SJCRH30 (cell line): ENCODE data around the gene DYNLL1. TPM values are rescaled to one million over a fixed set of nuclear protein-coding genes. Genes with fewer than 3 reads are reported as not detected.
"Not testable (repeated sequence)": the region's sequence is repeated elsewhere in the genome, so short reads cannot be mapped to it uniquely, and the experiment has no call there.

ENCODE experiments used
- DNase-seq, 2 experiments: peaks; one replicate each; pipeline ENCODE4 v3.0.0-alpha.2; 2015 to 2020
- H3K27ac ChIP-seq: fragments of 250-450 bp; sonication (Bioruptor Pico); 2 replicates; pipeline ENCODE4 v1.5.1; 2020; ENCODE audit warnings: mild to moderate bottlenecking, moderate library complexity
- H3K27me3 ChIP-seq: fragments of 250-450 bp; sonication (Bioruptor Pico); 2 replicates; pipeline ENCODE4 v1.5.1; 2020; ENCODE audit warnings: mild to moderate bottlenecking, moderate library complexity
- H3K36me3 ChIP-seq: fragments of 250-450 bp; sonication (Bioruptor Pico); 2 replicates; pipeline ENCODE4 v1.5.1; 2020; ENCODE audit warnings: mild to moderate bottlenecking, moderate library complexity
- H3K4me1 ChIP-seq: fragments of 250-450 bp; sonication (Bioruptor Pico); 2 replicates; pipeline ENCODE4 v1.5.1; 2020; ENCODE audit warnings: mild to moderate bottlenecking, moderate library complexity
- H3K4me3 ChIP-seq: fragments of 250-450 bp; sonication (Bioruptor Pico); 2 replicates; pipeline ENCODE4 v1.5.1; 2020; ENCODE audit warnings: mild to moderate bottlenecking, moderate library complexity
- H3K9me3 ChIP-seq: fragments of 250-450 bp; sonication (Bioruptor Pico); replicated peaks from 2 replicates; pipeline ENCODE4 v1.5.1; 2020; ENCODE audit warnings: mild to moderate bottlenecking, moderate library complexity
- total RNA-seq: library from RNA; depleted of rRNA; stranded (reverse); fragments of >200 nt; shearing (Covaris generic); gene quantifications from 2 replicates; pipeline ENCODE4 v1.2.3, GENCODE V29; 2014

Gene DYNLL1
- total RNA-seq, 1 experiment from 2014 or later: 452 TPM

DNA sequence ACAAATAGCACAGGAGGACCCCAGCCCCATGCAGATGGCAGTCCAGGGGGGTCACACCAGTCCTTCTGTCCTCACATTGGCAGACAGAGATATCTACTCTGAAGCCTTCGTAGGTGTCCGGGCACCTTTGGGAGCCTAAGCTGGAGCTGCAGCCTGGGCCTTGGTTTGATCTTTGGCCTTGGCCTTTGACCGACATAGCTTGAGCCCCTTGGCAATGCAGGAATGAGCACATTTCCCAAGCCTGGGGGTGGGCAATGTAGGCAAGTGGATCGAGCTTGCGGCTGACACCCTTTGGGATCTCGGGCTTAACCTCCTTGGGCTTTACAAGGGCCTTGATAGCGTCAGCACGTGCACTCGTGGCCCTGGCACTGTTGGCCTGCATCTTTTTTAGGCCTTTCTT is 26.7 kb downstream of the DYNLL1 start:
- H3K4me1 ChIP-seq: no peaks in the 10 kb centered on the region
- no peaks in the 10 kb centered on the region for H3K27me3 ChIP-seq
- DNase-seq: no peak
- no peaks in the 10 kb centered on the region for H3K9me3 ChIP-seq
- no peak overlapping the region for H3K4me3 ChIP-seq
- no peaks in the 10 kb centered on the region; the same call in 1 of the 2 replicates for H3K36me3 ChIP-seq
- H3K27ac ChIP-seq: no peak overlapping the region

DNA sequence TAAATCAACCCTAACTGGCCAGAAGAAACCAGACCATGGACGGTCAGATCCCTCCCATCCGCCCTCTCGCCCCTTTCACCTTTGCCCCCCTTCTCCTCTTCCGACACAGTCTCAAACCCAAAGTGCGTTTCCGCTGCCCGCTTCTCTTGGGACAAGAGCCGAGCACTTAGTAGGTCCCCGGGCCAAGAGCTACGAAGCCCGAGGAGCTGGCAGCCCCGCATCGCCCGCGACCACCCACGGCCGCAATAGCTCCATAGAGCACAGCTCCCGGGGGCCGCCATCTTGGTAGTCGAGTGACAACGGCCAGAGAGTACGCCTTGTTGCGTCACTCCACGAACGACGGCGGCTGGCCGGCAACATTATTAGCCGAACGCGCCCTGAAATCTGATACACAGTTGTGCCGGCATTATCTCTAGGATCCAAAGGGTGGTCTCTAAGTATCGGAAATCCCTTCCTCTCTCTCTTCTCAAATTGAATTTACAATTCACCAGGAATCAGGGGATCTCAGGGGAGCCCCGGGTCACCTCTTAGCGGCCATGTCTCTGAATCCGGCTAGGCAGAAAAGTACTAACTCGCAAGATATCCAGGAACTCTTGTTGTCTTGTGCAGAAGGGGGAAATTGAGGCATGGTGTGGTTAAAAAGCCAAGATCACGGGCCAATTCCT is 33.1 kb downstream of the DYNLL1 start, which contains the start of gene COQ5:
COQ5 (minus strand) TSS at position 298 of the 665 bp plus-strand sequence; CDS start at position 281, 17 bp downstream.
- peaks cover 3% of the 10 kb centered on the region for H3K4me1 ChIP-seq
- no peaks in the 10 kb centered on the region for H3K27me3 ChIP-seq
- peak within 1 kb of the TSS; percentile 88 for H3K27ac ChIP-seq
- no peaks in the 10 kb centered on the region for H3K36me3 ChIP-seq
- no peaks in the 10 kb centered on the region for H3K9me3 ChIP-seq
- peak; percentile 91 to 93 for DNase-seq
- H3K4me3 ChIP-seq: peak within 1 kb of the TSS; percentile 81

DNA sequence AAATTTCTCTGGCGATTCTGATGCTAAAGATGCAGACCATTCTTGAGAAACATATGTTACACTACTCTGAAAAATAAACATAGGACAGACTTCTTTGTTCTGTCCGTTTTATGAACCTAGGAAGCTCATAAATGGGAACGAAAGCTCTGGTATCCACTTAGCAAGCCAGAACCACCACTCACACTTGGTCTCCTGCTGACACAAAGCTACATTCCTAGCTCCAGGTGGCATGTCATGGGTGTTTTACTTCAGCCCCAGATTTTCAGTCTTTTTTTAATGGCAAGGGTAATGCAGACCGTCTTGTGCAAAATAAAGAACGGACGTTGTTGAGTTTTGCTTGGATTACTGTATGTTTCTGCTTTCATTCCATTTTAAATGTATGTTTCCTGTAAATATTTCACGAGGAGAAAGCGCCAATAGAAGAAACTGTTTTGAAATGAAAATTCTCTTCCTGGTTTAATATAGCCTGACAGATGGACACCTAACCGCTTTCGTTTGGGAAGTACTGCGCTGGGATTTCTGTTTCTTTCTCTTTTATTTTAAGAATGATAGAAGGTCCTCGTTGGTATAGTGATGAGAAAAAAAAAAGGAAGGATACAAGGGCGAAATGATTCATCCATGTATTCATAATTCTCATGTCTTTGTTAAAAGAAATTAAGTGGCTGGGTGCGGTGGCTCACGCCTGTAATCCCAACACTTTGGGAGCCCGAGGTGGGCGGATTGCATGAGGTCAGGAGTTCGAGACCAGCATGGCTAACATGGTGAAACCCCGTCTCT is 33.9 kb downstream of the DYNLL1 start:
- DNase-seq: peak; percentile 30 to 63
- Histone ChIP-seq H3K36me3 (no peaks in the 10 kb centered on the region), H3K27me3 (no peaks in the 10 kb centered on the region), H3K27ac (peak overlapping the region; percentile 88), H3K4me3 (peak overlapping the region; percentile 81), H3K9me3 (no peaks in the 10 kb centered on the region), H3K4me1 (peaks cover 3% of the 10 kb centered on the region)

DNA sequence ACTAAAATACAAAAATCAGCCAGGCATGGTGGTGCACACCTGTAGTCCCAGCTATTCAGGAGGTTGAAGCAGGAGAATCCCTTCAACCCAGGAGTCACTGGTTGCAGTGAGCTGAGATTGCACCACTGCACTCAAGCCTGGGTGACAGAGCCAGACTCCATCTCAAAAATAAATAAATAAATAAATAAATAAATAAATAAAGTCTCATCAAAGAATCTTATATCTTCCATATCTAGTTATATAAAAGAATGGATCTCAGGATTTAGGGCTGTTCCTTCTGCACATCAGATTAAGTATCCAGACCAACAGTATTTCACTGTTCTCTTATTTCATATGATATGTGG is 34.5 kb downstream of the DYNLL1 start:
- H3K27ac ChIP-seq, H3K4me1 ChIP-seq: not testable (repeated sequence)
- H3K4me3 ChIP-seq: peak overlapping the region; percentile 81

DNA sequence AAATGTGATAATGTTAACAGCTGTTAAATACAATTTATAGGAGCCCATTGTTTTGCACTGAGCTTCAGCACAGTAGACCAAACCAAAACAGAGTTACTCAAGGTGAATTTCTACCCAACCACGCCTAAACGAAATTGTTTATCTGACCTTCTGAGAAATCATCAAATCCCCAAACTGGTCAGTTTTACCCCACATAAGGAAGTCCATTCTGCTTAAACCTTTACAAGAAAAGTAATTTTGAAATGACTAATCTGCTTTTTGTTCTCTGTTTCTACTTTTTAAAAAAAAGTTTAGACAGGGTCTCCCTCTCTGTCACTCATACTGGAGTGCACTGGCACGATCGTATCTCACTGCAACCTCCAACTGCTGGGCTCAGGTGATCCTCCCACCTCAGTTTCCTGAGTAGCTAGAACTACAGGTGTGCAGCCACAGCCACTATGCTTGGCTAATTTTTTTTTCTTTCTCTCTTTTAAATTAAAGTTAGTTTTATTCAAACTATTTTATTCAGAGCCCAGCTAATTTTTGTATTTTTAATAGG is 36.9 kb downstream of the DYNLL1 start:
- Histone ChIP-seq H3K27ac (no peak overlapping the region), H3K4me1 (peaks cover 10% of the 10 kb centered on the region), H3K36me3 (peaks cover 2% of the 10 kb centered on the region; the same call in 1 of the 2 replicates), H3K9me3 (no peaks in the 10 kb centered on the region), H3K27me3 (no peaks in the 10 kb centered on the region), H3K4me3 (no peak overlapping the region)
- no peak for DNase-seq

More for the DNA sequence above, 34.5 kb downstream of the DYNLL1 start:
- not testable (repeated sequence) for H3K9me3 ChIP-seq, H3K36me3 ChIP-seq, H3K27me3 ChIP-seq, DNase-seq

DNA sequence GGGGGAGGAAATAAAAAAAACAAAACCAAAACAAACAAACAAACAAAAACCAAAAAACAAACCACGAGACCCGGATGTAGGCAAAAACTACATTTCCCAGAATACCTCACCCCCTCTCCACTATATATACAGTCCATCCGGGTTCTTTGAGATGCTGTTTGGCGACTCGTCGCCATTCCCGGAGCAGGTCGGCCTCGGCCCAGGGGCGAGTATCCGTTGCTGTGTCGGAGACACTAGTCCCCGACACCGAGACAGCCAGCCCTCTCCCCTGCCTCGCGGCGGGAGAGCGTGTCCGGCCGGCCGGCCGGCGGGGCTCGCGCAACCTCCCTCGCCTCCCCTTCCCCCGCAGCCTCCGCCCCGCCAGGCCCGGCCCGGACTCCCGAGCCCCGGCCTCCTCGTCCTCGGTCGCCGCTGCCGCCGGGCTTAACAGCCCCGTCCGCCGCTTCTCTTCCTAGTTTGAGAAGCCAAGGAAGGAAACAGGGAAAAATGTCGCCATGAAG is 38.3 kb downstream of the DYNLL1 start, which contains the start of gene RNF10:
RNF10 (plus strand) TSS at position 154 of the 500 bp plus-strand sequence. CDS start 456 bp downstream, outside the sequence.
- H3K4me1 ChIP-seq: peaks cover 14% of the 10 kb centered on the region
- H3K4me3 ChIP-seq: peak within 1 kb of the TSS; percentile 91
- H3K27ac ChIP-seq: peak within 1 kb of the TSS; percentile 58
- H3K9me3 ChIP-seq: no peaks in the 10 kb centered on the region
- no peaks in the 10 kb centered on the region for H3K27me3 ChIP-seq
- DNase-seq: peak; percentile 75 to 89
- peaks cover 3% of the 10 kb centered on the region; the same call in 1 of the 2 replicates for H3K36me3 ChIP-seq

DNA sequence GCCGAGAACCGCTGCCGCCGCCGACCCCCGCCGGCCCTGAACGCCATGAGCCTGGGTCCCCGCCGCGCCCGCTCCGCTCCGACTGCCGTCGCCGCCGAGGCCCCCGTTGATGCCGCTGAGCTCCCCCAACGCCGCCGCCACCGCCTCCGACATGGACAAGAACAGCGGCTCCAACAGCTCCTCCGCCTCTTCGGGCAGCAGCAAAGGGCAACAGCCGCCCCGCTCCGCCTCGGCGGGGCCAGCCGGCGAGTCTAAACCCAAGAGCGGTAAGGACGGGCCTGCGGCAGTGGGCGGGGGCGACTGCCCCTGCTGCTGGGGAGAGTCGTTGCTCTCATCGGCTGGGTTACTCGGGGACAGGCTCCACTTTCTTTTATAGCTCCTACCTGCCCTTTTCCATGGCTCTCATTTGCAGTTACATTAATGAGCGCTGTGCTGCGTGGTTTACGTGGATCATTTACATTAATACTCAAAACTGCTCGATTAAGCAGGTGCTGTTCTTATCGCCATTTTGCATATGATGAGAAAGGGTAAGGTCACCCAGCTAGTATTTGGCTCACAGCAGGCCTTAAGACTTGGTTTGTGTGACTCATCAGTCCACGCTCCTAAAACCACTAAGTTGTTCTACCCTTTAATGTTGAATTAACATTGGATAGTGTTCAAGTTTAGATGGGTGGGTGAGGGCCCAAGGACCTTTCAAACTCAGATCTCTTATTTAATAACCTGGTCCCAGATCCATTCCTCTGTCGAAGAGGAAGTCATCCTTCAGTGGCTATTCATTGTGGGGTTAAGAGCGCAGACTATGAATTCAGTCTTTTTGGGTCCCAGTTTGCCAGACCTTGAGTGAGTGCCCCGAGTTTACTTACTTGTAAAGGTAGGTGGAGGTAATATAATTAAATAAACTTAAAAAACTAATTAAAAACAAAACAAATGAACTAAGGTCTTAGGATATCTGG is 39.1 kb downstream of the DYNLL1 start:
- peaks cover 3% of the 10 kb centered on the region; the same call in 1 of the 2 replicates for H3K36me3 ChIP-seq
- H3K27me3 ChIP-seq: no peaks in the 10 kb centered on the region
- peaks cover 14% of the 10 kb centered on the region for H3K4me1 ChIP-seq
- peak; percentile 42 to 55 for DNase-seq
- peak overlapping the region; percentile 58 for H3K27ac ChIP-seq
- no peaks in the 10 kb centered on the region for H3K9me3 ChIP-seq
- peak overlapping the region; percentile 91 for H3K4me3 ChIP-seq

DNA sequence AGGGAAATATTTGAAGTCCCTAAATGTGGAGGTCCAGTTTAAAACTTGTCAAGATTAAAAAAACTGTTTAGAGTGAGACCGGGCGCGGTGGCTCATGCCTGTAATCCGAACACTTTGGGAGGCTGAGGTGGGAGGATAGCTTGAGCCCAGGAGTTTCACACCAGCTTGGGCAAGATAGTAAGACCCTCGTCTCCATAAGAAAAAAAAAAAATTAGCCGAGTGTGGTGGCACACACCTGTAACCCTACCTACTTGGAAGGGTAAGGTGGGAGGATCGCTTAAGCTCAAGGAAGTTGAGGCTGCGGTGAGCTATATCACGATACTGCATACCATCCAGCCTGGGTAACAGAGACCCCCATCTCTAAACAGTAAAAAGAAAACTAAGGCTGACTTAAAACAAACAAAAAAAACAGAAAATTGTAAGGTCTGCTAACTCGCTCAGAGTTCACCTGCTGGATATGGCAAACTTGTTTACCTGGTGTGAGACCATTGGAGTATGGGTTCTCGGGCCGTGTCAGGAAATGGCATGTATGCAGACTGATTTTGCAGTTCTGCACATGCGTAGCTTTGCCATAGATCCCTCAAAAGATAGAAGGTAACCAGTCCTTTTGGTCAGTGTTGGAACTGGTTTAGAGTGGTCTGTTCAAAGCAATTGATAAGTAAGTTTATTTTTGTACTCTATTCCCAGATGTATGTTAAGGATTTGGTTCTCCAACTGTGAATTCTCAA is 40.3 kb downstream of the DYNLL1 start:
- Histone ChIP-seq H3K27ac (no peak overlapping the region), H3K4me1 (peaks cover 14% of the 10 kb centered on the region), H3K4me3 (peak overlapping the region; percentile 91; the same call in 1 of the 2 replicates), H3K36me3 (peaks cover 3% of the 10 kb centered on the region; the same call in 1 of the 2 replicates), H3K9me3 (no peaks in the 10 kb centered on the region), H3K27me3 (no peaks in the 10 kb centered on the region)
- no peak for DNase-seq

DNA sequence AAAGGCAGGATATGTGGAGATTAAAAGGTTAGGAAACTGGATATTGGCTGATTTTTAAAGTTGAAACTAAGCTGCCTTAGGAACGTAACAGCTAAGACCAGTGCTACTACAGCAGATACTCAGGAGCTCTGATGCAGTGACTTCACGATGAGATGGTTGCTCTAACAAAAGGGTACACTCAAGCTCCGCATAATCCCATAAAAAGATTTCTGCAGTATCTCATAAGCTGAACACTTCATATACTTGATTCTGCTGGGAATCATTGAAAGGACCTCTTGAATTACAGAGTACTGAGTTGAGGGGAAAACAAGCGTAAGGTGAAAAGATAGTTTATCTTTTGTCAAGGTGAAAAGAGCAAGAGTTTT is 41.9 kb downstream of the DYNLL1 start:
- H3K4me3 ChIP-seq: no peak overlapping the region
- H3K27me3 ChIP-seq: no peaks in the 10 kb centered on the region
- H3K4me1 ChIP-seq: peaks cover 14% of the 10 kb centered on the region
- no peaks in the 10 kb centered on the region for H3K9me3 ChIP-seq
- peaks cover 11% of the 10 kb centered on the region for H3K36me3 ChIP-seq
- no peak for DNase-seq
- no peak overlapping the region for H3K27ac ChIP-seq

DNA sequence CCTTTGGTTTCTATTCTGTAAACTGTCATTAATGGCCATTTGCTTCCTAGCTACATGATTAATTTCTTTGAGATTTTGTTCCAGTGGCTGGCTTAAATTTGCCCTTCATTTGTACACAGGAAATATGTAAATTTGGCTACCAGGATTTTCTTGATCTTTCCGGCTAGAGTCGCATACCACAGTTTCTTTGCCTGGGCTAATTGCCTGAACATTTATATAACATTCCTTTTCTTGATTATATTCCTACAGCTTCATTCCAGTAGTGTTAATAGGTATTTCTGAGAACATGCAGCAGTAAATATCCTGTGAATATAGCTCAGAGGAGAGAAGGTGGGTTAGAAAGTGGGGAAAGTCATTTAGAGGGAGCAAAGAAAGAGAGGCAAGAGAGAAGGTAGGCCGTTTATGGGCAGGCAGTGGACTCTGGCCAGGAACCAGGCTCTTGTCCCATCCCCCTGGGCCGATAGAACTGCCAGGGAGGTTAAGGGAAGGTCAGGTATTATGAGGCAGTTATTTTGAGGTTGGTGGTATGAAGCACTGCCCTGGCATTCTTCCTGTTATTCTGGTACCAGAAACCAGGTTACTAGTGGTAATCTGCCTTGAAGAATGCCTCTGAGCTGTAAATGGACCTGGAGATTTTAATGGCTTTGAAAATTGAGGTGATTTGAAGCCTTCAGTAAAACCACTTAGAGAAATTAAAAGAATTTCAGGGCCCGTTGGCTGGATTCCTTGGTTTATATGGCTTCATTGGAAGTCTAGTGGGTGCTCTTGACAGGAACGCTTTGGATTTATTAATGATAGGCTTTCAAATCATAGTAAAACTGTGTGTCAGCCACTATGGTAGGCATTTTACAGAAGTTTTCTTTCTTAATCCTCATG is 42.6 kb downstream of the DYNLL1 start:
- Histone ChIP-seq H3K36me3 (peaks cover 16% of the 10 kb centered on the region), H3K9me3 (no peaks in the 10 kb centered on the region), H3K27me3 (no peaks in the 10 kb centered on the region), H3K4me1 (peaks cover 14% of the 10 kb centered on the region), H3K4me3 (no peak overlapping the region), H3K27ac (no peak overlapping the region)
- no peak for DNase-seq

DNA sequence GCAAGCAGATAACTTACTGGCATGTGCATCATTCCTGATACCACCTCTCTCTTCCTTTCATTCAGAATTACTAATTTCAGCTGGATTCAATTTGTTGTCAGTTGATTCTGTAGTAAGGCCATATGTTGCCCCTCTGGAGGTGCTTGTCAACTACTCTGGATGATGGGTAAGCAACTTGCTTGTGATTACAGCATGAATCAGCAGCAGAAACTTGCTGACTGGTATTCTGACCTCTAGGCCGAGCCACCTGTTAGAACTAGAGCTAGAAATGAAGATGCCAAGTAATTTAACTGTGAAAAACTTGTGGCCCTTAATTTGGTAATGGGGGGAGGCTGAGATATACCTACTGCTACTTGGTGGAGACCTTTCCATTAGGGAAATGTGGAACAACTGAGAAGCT is 43.4 kb downstream of the DYNLL1 start:
- no peaks in the 10 kb centered on the region for H3K27me3 ChIP-seq
- no peak for DNase-seq
- no peak overlapping the region for H3K27ac ChIP-seq
- H3K36me3 ChIP-seq: peaks cover 16% of the 10 kb centered on the region
- peaks cover 14% of the 10 kb centered on the region for H3K4me1 ChIP-seq
- H3K9me3 ChIP-seq: no peaks in the 10 kb centered on the region
- no peak overlapping the region for H3K4me3 ChIP-seq

DNA sequence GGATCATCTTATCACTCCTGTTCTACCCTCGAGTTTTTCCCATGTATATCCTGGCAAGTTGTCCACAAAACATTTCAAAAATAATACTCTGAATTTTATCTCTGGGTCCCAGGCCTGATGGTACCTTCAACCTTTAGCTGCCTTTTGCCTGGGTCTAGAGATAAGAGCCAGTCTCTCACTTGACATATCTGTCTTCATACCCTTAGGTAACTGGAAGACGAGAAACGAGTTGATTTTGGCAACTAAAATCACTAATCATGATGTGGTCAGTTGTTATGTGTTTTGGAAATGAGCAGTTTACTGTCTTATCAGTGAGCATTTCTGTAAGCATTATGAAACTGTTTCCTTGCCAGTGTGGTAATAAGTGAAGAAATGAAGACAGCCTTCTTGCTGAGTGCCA is 44.5 kb downstream of the DYNLL1 start:
- Histone ChIP-seq H3K4me3 (no peak overlapping the region), H3K4me1 (peaks cover 13% of the 10 kb centered on the region), H3K36me3 (peaks cover 21% of the 10 kb centered on the region), H3K27me3 (no peaks in the 10 kb centered on the region), H3K9me3 (no peaks in the 10 kb centered on the region), H3K27ac (no peak overlapping the region)
- DNase-seq: no peak

DNA sequence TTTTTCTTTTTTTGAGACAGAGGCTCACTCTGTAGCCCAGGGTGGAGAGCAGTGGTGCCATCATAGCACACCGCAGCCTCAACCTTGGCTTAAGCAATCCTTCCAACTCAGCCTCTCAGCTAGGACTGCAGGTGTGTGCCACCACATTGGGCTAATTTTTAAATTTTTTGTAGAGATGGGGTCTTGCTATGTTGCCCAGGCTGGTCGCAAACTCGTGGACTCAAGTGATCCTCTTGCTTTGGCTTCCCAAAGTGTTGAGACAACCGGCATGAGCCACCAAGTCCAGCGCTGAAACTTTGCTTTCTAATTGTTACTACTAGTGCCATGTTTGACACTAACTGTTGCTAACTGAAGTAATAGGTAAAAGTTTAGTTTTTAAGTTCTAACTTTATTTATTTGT is 46.3 kb downstream of the DYNLL1 start:
- Histone ChIP-seq H3K27ac (no peak overlapping the region), H3K27me3 (no peaks in the 10 kb centered on the region), H3K4me1 (peaks cover 7% of the 10 kb centered on the region), H3K9me3 (no peaks in the 10 kb centered on the region), H3K4me3 (no peak overlapping the region), H3K36me3 (peaks cover 35% of the 10 kb centered on the region)
- DNase-seq: no peak
